Stimulated activated CD8-positive, alpha-beta memory T cell treated with anti-CD3 and anti-CD28 coated beads, Interleukin-7, amount 100 ng/mL, for 48 hours (primary cell): ENCODE data around the gene ALKBH8.
"Not testable (repeated sequence)": the region's sequence is repeated elsewhere in the genome, so short reads cannot be mapped to it uniquely, and the experiment has no call there.

Experiments
- DNase-seq, 2 donors: peaks; one replicate each; pipeline ENCODE4 v3.0.0-alpha.2; 2020; ENCODE audit warnings: low read depth in 1 of 2; ENCODE audit errors: extremely low read depth in 1 of 2

The ALKBH8 gene

DNA sequence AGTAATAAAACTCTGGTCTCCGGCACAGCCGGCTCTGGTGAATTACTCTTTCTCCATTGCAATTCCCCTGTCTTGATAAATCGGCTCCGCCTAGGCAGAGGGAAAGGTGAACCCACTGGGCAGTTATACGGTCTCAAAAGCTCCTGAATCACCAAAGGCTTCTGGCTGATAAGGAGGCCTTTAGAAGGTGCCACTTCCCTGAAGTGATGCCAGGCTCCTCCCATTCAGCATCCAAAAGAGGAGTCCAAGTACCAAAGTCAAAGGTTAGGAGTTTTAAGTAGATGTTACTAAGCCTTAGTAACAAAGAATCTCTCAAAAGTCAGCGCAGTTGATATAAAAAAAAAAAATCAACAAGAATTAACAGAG lies 11.8 kb upstream of the ALKBH8 start:
- DNase-seq, result no peak

DNA sequence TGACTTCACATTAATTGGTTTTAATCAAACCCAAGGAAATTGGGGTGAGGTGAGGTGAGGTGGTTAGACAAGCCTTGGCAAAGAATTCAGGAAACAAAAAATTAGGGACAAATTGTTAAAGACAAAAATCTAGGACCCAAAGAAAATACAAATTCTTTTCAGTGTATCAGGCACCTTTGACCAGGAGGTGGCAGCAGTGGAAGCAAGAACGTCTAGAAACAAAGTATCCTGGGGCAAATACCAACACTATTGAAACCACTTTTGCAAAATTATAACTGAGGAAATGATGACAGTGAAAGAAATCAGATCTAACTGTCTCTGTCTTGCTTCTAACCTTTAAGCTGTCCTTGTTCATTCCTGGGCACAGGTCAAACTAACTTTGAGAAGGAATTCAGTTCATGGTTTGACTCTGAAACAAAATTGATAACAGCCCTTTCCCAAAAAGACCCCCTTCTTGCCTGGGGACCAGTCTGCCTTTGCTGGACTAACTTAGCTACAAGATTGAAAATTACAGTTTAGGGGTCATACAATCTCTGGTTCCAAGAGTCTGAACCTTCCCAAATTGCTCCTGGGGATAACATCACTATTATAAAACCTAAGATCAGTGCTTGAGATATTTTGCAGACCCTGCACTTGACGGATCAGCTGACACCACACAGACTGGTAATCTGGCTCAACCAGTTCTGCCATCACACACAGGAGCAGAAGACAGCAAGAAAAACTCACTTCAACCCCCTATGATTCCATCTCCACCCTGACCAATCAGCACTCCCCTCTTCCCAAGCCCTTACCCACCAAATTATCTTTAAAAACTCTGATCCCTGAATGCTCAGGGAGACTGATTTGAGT lies 11.2 kb upstream of the ALKBH8 start:
- not testable (repeated sequence) for DNase-seq

DNA sequence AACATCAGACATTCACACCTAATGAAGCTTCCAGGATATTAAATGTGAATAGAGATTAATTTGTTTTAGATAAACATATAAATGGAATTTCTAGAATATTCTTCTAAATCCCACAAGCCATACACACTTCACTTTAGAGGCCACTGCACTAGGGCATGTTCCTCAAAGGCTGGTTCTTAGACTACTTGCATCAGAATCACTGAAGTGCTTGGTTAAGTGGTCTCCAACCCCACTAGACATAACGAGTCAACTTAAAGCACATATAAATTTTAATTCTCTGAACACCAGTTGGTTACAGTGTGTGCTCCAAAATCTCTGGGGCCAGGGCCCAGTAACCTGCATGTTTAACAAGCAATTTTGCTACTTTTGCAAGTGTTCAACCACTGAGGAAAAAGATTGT lies 7.9 kb upstream of the ALKBH8 start:
- no peak for DNase-seq

DNA sequence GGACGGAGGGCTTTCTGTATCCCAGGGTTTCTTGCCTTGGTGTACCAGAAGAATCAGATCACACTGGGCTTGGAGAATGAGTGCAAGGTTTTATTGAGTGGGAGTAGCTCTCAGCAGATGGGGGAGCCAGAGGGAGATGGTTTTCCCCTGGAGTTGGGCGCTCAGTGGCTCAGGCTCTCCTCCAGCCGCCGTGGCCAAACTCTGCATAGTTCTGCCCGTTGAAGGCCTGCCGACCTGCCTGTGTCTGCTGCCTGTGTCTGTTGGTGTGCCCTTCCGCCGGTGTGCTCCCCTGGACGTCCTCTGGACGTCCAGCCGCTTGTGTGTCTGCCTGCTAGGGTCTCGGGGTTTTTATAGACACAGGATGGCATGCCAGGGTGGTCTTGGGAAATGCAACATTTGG lies 4.5 kb upstream of the ALKBH8 start:
- DNase-seq, result no peak

DNA sequence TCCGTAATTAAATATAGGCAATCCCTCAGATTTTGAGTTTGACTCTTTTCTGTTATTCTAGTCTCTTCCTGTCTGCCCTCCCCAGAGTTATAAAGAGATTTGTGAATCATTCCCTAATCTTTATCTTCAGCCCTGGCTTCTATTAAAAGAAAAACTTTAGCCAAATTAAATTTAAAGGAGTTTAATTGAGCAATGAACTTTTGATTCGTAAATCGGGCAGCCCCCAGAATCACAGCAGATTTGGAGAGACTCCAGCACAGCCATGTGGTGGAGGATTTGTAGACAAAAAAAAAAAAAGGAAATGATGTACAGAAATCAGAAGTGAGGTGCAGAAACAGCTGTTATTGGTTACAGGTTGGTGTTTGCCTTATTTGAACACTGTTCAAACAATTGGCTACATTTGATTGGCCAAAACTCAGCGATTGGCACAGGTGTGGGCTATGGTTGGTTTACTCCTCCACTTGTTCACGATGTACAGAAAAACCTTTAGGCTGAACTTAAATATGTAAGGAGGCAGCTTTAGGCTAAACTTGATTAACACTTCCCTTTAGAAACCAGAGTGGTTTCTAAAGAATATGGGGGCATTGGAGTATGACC lies 2.3 kb upstream of the ALKBH8 start:
- no peak for DNase-seq

DNA sequence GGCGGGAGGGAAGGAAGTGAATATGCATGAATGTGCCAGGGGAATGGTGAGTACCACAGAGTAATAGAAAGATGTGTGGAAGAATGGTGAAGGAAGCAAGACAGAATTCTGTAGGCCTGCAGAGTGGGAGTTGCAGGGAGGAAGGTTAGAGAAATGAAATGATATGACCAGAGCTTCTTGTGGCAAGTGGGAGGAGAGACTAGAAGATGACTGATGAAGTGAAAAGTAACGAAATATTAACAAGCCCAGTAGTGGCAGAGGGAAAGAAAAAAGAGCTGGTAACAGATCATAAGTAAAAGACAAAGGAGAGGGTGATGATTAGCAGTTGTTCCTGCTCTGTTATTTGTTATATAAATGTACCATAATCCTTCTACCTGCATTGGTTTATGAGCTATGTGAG lies 1.0 kb upstream of the ALKBH8 start:
- DNase-seq, result no peak

DNA sequence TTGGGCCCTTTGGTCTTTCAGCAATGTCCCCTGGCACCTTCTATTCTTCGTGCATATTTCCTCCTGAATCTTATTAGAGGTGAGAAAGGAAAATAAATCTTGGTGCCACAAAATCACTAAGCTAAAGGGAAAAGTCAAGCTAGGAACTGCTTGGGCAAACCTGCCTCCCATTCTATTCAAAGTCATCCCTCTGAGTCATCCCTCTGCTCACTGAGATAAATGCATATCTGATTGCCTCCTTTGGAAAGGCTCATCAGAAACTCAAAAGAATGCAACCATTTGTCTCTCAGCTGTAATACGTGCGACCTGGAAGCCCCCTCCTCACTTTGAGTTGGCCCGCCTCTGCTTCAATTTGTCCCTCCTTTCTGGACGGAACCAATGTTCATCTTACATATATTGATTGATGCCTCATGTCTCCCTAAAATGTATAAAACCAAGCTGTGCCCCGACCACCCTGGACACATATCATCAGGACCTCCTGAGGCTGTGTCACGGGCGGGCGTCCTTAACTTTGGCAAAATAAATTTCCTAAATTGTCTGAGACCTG lies 493 bp upstream of the ALKBH8 start:
- DNase-seq, result not testable (repeated sequence)

DNA sequence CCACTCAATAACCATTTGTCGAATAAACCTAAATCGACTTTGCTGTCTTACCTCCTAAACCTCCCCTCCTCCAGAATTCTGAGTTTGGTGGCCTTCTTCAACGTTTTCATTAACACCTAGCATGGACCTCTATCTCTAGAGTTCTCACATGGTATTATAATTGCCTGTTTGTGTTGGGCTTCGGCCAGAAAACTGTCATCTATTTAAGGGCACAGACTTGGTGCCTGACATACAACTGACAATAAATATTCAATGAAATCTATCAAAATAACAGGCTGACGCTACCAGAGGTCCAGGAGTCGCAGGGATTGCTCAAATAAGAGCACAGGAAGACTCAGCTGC lies 687 bp downstream of the ALKBH8 start:
- no peak for DNase-seq

DNA sequence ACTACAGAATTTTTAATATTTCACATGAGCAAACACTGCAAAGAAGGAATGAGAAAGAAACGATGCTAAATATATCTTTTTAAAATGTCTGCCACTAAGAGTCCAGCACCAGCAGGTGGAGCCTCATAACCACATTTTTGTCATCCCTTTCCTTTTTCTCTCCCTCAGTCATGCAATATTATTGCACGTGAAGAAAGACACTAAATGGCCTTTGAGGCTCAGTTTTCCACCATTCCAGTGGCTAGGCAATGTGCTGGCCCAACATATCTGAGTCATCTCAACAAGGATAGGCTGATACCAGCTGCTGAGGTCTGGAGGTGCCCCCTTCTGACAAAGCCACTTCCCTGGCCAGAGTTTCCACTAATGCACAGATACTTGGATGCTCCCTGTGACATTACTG lies 1.8 kb downstream of the ALKBH8 start:
- DNase-seq, result no peak

DNA sequence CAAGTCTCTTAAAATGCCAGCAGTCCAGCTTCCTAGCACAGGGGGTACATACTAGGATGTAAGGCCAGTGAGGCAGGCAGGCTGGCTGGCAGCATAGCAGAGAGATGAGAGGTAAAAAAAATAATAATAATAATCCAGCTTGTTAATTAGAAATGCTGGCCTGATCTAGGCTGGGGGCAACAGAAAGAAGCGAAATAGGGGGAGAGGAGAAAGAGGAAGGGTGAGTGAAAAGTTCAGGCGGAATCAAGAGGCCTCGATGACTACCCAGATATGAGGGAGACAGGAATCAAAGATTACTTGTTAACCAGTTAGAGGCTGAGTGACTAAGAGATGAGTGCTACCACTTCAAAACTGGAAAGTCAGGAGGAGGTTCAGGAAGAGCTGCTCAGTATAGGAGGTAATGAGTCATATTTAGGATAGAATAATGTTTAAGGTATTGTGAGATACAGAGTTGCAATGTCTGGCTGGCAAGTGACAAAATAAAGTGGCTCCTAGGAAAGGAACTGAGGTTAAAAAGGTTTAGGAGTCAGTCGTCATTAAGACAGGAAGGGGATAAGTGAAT lies 2.8 kb downstream of the ALKBH8 start:
- no peak for DNase-seq

DNA sequence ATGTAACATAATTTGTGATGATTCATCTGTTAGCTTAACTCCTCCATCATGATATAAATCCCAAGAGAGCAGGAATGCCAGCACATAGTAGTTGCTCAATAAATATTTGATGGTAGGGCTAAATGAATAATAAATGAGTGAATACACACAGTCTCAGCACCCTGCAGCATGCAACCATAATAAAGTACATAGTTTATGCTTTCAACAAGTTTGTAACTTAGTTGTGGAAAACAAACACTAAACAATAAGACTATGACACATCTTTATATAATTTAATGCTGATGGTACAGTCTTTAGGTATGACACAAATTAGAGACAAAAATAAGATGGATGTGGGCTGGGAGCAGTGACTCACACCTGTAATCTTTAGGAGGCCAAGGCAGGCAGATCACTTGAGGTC lies 3.8 kb downstream of the ALKBH8 start:
- DNase-seq, result no peak

DNA sequence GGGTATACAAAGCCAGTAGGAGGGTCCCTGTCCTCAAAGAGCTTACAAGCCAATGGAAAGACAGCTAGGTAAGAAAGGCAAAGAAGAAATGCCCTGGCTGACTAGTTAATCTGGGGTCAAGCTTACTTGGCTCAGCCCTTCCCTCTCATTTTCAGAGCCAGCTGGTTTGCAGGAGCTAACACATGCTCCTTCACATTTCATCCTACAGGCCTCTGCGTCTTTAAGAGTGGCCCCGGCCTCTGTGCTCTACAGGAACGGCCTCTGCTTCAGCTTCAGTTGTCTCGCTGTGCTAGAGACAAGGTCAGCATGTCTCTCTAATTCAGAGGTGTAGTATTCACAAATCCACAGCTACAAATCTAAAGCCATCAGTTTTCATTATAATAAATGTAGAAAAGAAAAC lies 15.2 kb downstream of the ALKBH8 start:
- DNase-seq, result no peak

DNA sequence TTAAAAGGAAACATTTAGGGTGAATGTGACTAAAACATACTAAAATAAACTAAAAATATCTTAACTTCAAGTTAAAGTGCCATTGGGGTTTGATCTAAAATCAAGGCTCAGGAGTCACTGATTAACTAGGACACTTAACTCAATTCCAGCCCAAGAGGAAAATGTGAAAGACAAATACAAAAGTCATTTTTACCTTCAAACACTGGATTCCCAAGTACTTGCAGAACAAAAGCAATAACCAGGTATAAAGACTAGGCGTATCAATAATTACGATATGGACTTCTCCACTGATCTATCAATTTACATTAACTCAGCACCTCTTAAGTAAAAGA lies 15.6 kb downstream of the ALKBH8 start:
- DNase-seq, result no peak

DNA sequence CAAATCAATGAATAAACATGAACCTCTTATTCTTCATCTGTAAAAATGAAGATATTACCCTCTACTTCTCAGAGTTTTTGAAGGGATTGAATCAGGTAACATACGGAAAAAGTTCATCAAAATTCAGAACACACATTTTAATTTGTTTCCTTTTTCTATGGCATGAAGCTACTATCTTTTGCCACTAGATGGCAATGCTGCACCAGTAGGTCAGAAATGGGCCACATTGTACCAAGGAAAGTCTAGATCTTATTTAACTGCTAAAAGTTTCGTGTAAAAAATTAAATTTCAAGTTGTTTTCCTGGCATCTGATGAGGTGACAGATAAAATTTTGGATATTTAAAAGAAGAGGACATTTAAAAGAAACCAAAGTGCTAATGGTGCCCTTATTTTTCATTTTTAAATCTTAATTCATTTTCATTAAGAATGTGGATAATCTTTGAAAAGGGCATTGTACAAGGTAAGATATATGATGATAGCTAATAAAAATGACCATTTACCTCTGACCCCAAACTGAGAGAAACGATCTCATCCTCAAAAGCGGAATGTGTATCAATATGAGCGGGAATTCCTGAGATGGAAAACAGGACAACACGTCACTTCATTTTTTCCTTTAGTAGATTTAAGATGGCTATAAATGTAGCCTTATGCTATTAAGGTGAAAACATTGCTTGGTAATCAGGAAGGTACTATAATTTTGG lies 16.1 kb downstream of the ALKBH8 start:
- no peak for DNase-seq

DNA sequence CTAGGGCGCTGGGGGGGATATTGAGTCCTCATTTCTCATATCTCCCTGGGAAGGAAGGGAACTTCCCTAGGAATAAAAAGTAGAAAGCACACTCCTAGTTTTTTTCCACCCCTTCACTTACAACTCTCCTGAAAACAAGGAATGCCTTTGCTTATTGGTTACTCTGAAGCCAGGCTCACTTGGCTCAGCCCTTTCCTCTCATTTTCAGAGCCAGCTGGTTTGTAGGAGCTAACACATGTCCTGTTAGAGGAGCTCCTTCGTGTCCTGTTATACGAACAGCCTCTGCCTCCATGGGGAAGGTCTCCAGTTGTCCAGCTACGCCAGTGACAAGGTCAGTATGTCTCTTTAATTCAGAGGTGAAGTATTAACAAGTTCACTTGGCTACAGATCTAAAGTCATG lies 17.6 kb downstream of the ALKBH8 start:
- DNase-seq, result no peak

DNA sequence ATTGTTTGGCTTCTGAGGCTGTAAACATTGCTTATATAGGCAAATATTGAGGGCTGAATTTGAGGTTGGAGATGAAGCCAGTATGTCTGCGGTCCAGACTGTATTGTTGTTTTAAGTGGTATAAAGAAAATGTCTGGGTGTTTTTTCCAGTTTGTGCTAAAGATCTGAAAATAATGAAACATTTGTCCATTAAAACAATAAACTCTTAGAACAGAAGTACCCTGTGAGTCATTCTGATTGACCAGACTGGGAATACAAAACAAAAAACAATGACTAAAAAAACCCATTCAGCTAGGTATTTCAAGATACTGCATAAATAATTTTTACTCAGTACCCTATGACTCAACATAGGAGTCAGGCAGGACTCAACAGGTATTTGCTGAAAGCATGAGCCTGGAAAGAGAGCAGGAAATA lies 20.4 kb downstream of the ALKBH8 start:
- DNase-seq, result no peak

DNA sequence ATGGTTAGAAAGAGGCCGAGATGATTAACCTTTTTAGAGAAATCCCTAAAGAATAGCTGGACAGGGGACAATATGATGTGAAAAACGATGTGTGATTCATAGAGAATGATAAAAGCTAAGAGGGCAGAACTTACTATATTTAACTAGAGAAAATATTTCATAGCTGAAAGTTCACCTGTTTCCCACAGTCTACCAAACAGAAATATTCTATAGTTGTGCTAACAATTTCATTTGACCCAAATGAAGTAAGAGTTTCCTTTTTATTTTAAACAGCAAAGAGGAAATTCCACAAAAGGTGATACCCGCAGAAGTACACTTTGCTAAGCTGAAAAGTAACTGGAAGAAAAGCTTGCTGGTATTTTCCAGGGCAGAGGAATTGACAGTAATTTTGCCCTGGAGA lies 26.7 kb downstream of the ALKBH8 start:
- no peak for DNase-seq

DNA sequence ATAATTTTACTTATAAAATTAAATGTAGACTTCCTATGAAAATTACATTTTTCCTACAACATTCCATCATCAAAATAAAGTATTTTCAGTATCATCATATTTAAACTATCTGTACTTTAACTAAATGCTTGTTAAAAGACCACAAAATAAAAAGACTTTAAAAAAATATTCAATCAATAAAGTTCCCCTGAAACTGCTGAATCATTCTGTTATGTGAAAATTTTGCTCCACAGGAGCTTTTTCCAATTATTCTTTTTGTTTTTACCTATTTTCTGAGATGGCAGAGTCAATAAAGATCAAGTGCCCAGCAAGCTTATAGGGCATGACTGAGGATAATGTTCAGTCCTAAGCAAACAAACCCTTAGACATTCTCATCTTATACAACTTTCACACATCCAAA lies 27.3 kb downstream of the ALKBH8 start:
- DNase-seq, result no peak

DNA sequence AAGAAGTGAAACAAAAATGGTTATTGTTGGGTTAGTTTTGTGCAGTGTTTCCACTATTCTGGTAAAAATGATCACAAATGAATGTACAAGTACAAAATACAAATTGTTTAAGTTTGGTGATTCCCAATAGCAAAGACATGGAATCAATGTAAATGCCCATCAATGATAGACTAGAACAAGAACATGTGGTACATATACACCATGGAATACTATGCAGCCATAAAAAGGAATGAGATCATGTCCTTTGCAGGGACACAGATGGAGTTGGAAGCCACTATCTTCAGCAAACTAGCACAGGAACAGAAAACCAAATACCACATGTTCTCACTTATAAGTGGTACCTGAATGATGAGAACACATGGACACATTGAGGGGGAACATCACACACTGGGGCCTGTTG lies 28.4 kb downstream of the ALKBH8 start:
- DNase-seq, result not testable (repeated sequence)

DNA sequence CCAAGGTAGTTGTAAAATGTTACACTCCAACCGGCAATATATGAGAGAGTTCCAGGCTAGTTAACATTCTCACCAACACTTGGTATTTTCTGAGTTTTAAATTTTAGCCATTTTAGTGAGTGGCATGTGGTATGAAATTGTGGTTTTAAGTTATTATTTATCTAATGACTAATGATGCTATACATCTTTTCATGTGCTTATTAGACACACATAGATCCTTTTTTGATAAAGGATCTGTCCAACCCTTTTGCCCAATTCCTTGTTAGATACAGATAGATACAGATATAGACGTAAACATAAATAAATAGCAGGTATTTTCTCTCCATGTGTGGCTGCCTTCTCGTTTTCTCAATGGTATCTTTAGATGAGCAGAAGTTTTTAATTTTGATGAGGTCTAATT lies 39.3 kb downstream of the ALKBH8 start:
- DNase-seq, result no peak

DNA sequence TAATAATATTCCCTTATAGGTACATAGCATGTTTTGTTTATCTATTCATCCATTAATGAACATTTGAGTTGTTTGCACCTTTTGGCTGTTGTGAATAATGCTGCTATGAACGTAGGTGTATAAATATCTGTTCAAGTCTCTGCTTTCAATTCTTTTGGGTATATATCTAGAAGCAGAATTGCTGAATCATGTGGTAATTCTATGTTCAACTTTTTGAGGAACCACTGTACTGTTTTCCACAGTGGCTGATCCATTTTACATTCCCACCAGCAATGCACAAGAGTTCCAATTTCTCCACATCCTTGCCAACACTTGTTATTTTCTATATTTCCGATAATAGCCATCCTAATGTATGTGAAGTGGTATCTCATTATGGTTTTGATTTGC lies 56.7 kb downstream of the ALKBH8 start:
- DNase-seq, result no peak
